Mesodermal cell (in vitro differentiated cells): Measurements from ENCODE around the gene TXLNG.

Source experiments
- H3K27ac ChIP-seq: 2 replicates; pipeline ENCODE4 v1.7.0; 2013; ENCODE audit warnings: mild to moderate bottlenecking, low read depth, low read length, moderate library complexity; ENCODE audit not compliant: severe bottlenecking
- H3K36me3 ChIP-seq: 2 replicates; pipeline ENCODE4 v1.7.1; 2013; ENCODE audit warnings: mild to moderate bottlenecking, low read length, moderate library complexity; ENCODE audit not compliant: control insufficient read depth, insufficient read depth
- H3K4me1 ChIP-seq: one replicate; pipeline ENCODE4 v1.7.1; 2013; ENCODE audit warnings: mild to moderate bottlenecking, low read length; ENCODE audit not compliant: insufficient read depth, control insufficient read depth, poor library complexity, severe bottlenecking
- H3K4me3 ChIP-seq: 2 replicates; pipeline ENCODE4 v1.7.0; 2013; ENCODE audit warnings: low read length, control low read depth, mild to moderate bottlenecking; ENCODE audit not compliant: insufficient read depth, poor library complexity, severe bottlenecking; ENCODE audit errors: extremely low read depth
- H3K9me3 ChIP-seq: 2 replicates; pipeline ENCODE4 v1.7.1; 2013; ENCODE audit warnings: mild to moderate bottlenecking, low read length, moderate library complexity; ENCODE audit not compliant: control insufficient read depth
- WGBS, 2 experiments: methylation state at CpG; one replicate each; pipeline ENCODE4 v1.1.5; 2013; ENCODE audit warnings: missing lambda C conversion rate in 2 of 2; ENCODE audit not compliant: insufficient coverage in 2 of 2; 5-methylcytosine and 5-hydroxymethylcytosine counted together

Gene TXLNG

DNA sequence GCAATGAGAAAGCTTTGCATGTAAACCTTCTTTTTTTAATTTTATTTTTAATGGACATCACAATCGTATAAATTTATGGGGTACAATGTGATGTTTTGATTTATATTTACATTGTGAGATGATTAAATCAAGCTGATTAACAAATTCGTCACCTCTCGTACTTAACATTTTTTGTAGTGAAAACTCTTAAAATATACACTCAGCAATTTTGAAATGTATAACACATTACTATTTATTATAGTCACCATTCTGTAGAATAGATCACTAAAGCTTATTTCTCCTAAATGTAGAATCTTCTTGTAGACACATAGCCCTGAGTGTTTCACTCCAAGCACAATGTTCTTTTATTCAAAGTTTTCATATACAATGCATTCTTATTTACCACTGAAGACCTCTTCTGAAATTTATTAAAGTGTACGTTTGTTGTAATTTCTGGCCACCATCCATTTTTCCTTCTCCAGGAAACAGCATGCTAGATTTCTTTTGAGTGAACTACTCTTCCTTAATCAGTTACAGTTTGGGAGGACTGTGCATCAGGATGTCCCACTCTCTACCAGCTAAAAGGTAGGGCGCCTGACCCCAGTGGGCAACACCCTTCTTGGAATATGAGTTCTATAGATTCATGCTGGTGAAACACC is 88.3 kb downstream of the TXLNG start:
- no CpG with 5 or more reads among the region's 5 CpGs for WGBS, 2 experiments
- no peaks in the 10 kb centered on the region for H3K36me3 ChIP-seq

DNA sequence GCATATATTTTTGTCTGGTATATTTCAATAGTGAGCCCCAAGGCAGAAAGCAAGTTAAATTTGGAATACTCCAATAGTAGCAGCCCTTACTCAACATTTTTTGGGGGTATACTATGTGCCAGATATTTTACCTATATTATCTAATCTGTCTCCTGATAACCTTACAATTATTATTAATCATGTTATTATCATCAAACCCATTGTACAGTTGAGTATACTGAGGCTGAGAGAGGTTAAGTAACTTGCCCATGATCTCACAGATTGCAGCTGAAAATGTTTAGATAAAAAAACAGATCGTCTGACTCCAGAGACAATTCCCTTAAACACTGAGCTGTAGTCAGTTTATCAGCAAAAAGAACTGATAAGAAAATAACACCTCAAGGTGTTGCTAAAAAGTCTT is 90.4 kb downstream of the TXLNG start:
- Histone ChIP-seq H3K4me1 (no peaks in the 10 kb centered on the region), H3K4me3 (no peak overlapping the region), H3K27ac (no peak overlapping the region), H3K9me3 (no peaks in the 10 kb centered on the region), H3K36me3 (no peaks in the 10 kb centered on the region)
- WGBS, 2 experiments, result 83% methylated on average over 1 of the region's 1 CpG; no CpG with 5 or more reads in 1 of the 2 experiments

More for the DNA sequence above, 88.3 kb downstream of the TXLNG start:
- Histone ChIP-seq H3K4me3 (no peak overlapping the region), H3K9me3 (no peaks in the 10 kb centered on the region), H3K27ac (no peak overlapping the region), H3K4me1 (peaks cover 5% of the 10 kb centered on the region)

DNA sequence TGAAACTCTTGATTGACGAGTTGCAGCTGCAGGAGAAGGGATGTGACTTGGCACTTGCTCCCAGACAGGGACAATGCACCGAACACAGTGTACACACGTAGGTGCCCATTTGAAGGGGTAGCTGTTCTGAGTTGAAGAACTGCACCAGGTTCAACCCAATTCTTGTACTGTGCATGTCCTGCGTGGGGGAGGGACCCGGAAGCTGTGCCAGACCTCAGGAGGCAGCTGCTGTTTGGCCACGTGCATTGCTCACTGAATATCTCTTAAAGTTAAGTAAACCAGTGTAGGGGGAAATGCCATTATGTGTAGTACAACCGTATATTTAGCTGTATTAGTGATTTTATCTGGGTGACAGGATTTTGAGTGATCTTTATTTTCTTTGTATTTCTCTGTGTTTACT is 95.9 kb downstream of the TXLNG start:
- H3K4me3 ChIP-seq, result no peak overlapping the region

DNA sequence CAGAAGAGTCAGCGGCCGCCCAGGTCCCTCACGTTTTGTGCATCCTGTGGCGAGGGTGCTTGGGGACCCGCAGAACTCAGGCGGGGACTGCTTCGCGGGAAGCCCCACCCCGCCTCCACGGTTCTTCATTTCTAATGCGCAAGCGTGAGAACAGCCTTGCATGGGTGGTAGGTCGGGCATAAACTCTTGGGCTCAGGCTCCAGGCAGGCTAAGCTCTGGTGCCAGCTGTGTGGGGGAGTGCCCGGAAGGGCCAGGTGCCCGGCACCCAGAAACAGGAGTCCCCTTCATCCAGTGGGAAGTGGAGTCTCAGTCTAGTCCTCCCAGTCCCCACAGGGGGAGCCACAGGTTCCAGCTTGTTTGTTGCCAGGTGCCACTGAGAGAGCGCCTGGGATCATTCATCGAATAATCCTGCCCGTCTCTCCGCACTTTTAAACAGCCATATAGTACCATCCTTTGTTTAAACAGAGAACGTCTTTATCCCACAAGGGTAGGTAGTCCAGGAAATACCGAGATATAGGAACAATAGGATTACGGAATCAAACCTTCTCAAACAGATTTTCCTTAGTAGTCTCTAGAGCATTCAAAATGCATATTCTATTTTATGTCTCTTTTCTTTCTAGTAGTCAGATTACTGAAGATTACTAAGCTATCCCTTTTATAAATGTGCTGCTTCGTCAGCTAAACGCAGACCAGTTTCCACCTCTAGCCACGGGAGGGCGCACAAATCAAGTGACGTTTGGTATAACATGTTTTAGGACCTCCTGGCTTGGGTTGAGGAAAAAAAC is 96.6 kb downstream of the TXLNG start:
- WGBS, 2 experiments, result 0 to 2% methylated on average over 1 to 9 of the region's 27 CpGs
- Histone ChIP-seq H3K4me3 (peak overlapping the region; percentile 27), H3K4me1 (no peaks in the 10 kb centered on the region), H3K9me3 (no peaks in the 10 kb centered on the region), H3K36me3 (no peaks in the 10 kb centered on the region), H3K27ac (no peak overlapping the region)

More for the DNA sequence above, 95.9 kb downstream of the TXLNG start:
- 43 to 70% methylated on average over 2 to 6 of the region's 7 CpGs for WGBS, 2 experiments
- Histone ChIP-seq H3K4me1 (no peaks in the 10 kb centered on the region), H3K9me3 (no peaks in the 10 kb centered on the region), H3K36me3 (no peaks in the 10 kb centered on the region), H3K27ac (no peak overlapping the region)

DNA sequence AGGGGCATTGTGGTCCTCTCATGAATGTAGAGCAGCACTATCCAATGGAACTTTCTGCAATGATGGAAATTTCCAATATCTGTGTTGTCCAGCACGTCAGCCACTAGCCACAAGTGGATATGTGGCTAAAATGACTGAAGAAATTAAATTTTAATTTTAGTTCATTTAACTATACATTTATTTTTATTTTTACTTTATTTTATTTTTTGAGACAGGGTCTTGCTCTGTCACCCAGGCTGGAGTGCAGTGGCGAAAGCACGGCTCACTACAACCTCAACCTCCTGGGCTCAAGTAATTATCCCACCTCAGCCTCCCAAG is 97.2 kb downstream of the TXLNG start:
- Histone ChIP-seq H3K4me3 (no peak overlapping the region), H3K4me1 (no peaks in the 10 kb centered on the region), H3K36me3 (no peaks in the 10 kb centered on the region), H3K27ac (no peak overlapping the region), H3K9me3 (no peaks in the 10 kb centered on the region)
- WGBS, 2 experiments, result no CpG with 5 or more reads among the region's 3 CpGs

DNA sequence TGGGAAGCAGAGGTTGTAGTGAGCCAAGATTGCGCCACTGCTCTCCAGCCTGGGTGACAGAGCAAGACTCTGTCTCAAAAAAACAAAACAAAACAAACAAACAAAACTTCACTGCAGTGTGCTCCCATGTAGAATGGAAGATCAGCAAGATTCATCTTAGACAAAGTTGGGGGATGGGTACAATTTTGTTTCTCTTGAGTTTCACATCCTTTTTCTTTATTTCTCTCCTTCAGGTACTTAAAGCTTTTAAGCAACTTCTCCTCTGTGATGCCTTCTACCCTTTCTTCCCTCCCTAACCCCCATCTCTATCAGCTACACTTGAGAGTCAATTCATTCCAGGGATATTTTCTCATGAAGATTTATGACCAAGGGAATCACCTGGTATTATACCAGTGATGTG is 99.4 kb downstream of the TXLNG start:
- WGBS, 2 experiments, result no CpG with 5 or more reads among the region's 1 CpG
- no peak overlapping the region for H3K27ac ChIP-seq
- H3K9me3 ChIP-seq, result no peaks in the 10 kb centered on the region
- no peaks in the 10 kb centered on the region for H3K36me3 ChIP-seq
- no peaks in the 10 kb centered on the region for H3K4me1 ChIP-seq
- no peak overlapping the region for H3K4me3 ChIP-seq

DNA sequence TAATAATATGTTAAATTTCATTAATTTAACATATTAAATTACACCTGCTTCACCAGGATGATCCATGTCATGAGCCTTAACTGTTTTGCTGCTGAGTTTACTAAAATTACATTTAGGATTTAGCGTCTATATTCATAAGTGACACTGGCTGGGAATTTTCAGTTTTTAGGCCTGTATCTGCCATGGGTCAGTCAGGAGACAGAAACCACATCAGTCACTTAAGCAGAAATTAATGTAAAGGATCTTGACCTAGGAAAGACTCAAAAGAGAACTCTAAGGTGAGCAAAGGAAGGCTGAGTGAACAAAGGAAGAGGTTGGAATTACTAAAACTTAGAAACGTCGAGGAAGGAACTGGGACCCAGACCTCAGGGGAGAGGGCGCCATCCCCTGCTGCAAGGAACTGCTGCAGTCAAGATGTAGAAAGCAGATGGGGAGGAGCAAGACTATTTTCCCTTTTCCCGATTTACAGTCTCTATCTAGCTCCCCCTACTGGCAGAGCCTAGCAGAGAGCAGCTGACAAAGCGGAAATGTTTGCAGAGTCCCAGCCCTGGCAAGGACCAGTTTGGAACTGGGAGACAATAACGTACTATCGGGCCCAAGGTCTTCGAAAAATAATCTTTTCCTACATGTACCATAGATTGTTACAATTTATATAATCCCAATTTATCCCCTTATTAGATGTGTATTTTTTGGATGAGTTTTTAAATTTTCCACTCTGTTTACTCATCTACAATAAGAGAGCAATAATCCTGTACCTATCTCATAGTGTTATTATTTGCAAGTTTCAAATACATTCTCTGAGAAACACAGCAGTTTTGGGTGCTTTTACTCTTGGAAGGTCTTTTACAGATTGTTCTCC is 106.5 kb downstream of the TXLNG start:
- no peaks in the 10 kb centered on the region for H3K36me3 ChIP-seq
- no peak overlapping the region for H3K27ac ChIP-seq
- H3K4me3 ChIP-seq, result no peak overlapping the region
- WGBS, 2 experiments, result 5 to 80% methylated on average over 1 to 3 of the region's 9 CpGs
- no peaks in the 10 kb centered on the region for H3K4me1 ChIP-seq
- H3K9me3 ChIP-seq, result no peaks in the 10 kb centered on the region
